Tibial nerve (tissue), 4 donors: ENCODE measurements around the gene DISC1. TPM values are rescaled to one million over a fixed set of nuclear protein-coding genes. Genes with fewer than 3 reads are reported as not detected.

Experiments
- DNase-seq, 2 donors: peaks; one replicate each; pipeline ENCODE4 v3.0.0-alpha.2; 2019; ENCODE audit warnings: low spot score in 2 of 2
- H3K27ac ChIP-seq, 4 donors: fragments of 200-600 bp; sonication (generic) in 3 of 4; one replicate each; pipeline ENCODE4 v1.5.1; 2017 to 2019; ENCODE audit warnings: mild to moderate bottlenecking in 1 of 4
- H3K27me3 ChIP-seq, 2 donors: fragments of 200-600 bp; sonication (generic) in 1 of 2; one replicate each; pipeline versions ENCODE4 v1.5.1 to v1.6.0; 2017 to 2019
- H3K36me3 ChIP-seq, 3 donors: fragments of 200-600 bp; sonication (generic); one replicate each; pipeline ENCODE4 v1.5.1; 2018 to 2019
- H3K4me1 ChIP-seq, 4 donors: fragments of 200-600 bp; sonication (generic) in 3 of 4; one replicate each; pipeline ENCODE4 v1.5.1; 2017 to 2019
- H3K4me3 ChIP-seq, 4 donors: fragments of 200-600 bp; sonication (generic) in 3 of 4; one replicate each; pipeline ENCODE4 v1.5.1; 2017 to 2019; ENCODE audit warnings: mild to moderate bottlenecking in 1 of 4, moderate library complexity in 1 of 4
- H3K9me3 ChIP-seq, 4 donors: fragments of 200-600 bp; sonication (generic) in 3 of 4; one replicate each; pipeline ENCODE4 v1.5.1; 2017 to 2019
- CTCF ChIP-seq, 5 experiments: fragments of 200-600 bp in 3 of 5; fragments of 450-650 bp in 2 of 5; sonication (generic) in 3 of 5; IDR thresholded peaks; one replicate each; pipeline ENCODE4 v1.5.1; 2016 to 2019; ENCODE audit warnings: antibody characterized with exemption in 5 of 5, mild to moderate bottlenecking in 3 of 5, moderate library complexity in 2 of 5
- EP300 ChIP-seq, 2 donors: sonication (generic); formaldehyde crosslinking; IDR thresholded peaks; one replicate each; pipeline ENCODE4 v1.6.1; 2017; ENCODE audit warnings: antibody characterized with exemption in 2 of 2, mild to moderate bottlenecking in 1 of 2
- POLR2A ChIP-seq, 2 donors: fragments of 450-650 bp; IDR thresholded peaks; one replicate each; pipeline ENCODE4 v1.6.1; 2017; ENCODE audit warnings: antibody characterized with exemption in 2 of 2, mild to moderate bottlenecking in 2 of 2, moderate library complexity in 2 of 2
- WGBS, 2 donors: methylation state at CpG; one replicate each; pipeline ENCODE4 v1.1.5; 2018; 5-methylcytosine and 5-hydroxymethylcytosine counted together
- total RNA-seq, 4 donors: library from RNA; depleted of rRNA; stranded (reverse); fragments of >200 nt; gene quantifications; one replicate each; pipeline ENCODE4 v1.1.0, GENCODE V29; 2016

Gene DISC1
- total RNA-seq, 4 donors from 2014 or later = 29.9 to 39.0 (median 32.7) TPM

- no peak for DNase-seq
- H3K27ac ChIP-seq = no peak overlapping the region
- no peak for TF ChIP-seq POLR2A (IDR thresholded peaks at IDR 0.05)
- TF ChIP-seq EP300 (IDR thresholded peaks at IDR 0.05) = no peak
- TF ChIP-seq CTCF (IDR thresholded peaks at IDR 0.05) = no peak
- WGBS, 2 donors = 84 to 92% methylated on average over 3 of the region's 3 CpGs
- no peaks in the 10 kb centered on the region for H3K9me3 ChIP-seq
- H3K4me3 ChIP-seq = no peak overlapping the region
- no peaks in the 10 kb centered on the region for H3K36me3 ChIP-seq
- no peaks in the 10 kb centered on the region for H3K27me3 ChIP-seq
- no peaks in the 10 kb centered on the region for H3K4me1 ChIP-seq
Observed at GRCh38 chr1:232046451-232047306, 420.1 kb downstream of the DISC1 start.

GRCh38 chr1:232047473-232047872 is 420.9 kb downstream of the DISC1 start:
- no peak overlapping the region for H3K4me3 ChIP-seq
- H3K27me3 ChIP-seq = no peaks in the 10 kb centered on the region
- no peaks in the 10 kb centered on the region for H3K9me3 ChIP-seq
- no peak for DNase-seq
- H3K36me3 ChIP-seq = peaks cover 0 to 4% (median 0%) of the 10 kb centered on the region in 3 donors
- H3K4me1 ChIP-seq = no peaks in the 10 kb centered on the region
- TF ChIP-seq CTCF (IDR thresholded peaks at IDR 0.05) (no peak), EP300 (IDR thresholded peaks at IDR 0.05) (no peak), POLR2A (IDR thresholded peaks at IDR 0.05) (no peak)
- H3K27ac ChIP-seq = no peak overlapping the region
- 93 to 96% methylated on average over 2 of the region's 2 CpGs for WGBS, 2 donors

GRCh38 chr1:232048481-232048880 is 421.9 kb downstream of the DISC1 start:
- Histone ChIP-seq H3K27me3 (no peaks in the 10 kb centered on the region), H3K4me3 (no peak overlapping the region), H3K4me1 (no peaks in the 10 kb centered on the region), H3K36me3 (peaks cover 0 to 4% (median 0%) of the 10 kb centered on the region in 3 donors), H3K27ac (no peak overlapping the region), H3K9me3 (peaks cover 0 to 6% (median 0%) of the 10 kb centered on the region in 4 donors)
- DNase-seq = no peak
- WGBS, 2 donors = 93 to 97% methylated on average over 7 of the region's 7 CpGs
- TF ChIP-seq POLR2A (IDR thresholded peaks at IDR 0.05) (no peak), CTCF (IDR thresholded peaks at IDR 0.05) (no peak), EP300 (IDR thresholded peaks at IDR 0.05) (no peak)

GRCh38 chr1:232049335-232049734 is 422.7 kb downstream of the DISC1 start:
- Histone ChIP-seq H3K27ac (no peak overlapping the region), H3K4me1 (no peaks in the 10 kb centered on the region), H3K9me3 (peaks cover 0 to 6% (median 0%) of the 10 kb centered on the region in 4 donors), H3K4me3 (no peak overlapping the region), H3K36me3 (peaks cover 0 to 4% (median 0%) of the 10 kb centered on the region in 3 donors), H3K27me3 (no peaks in the 10 kb centered on the region)
- 92% methylated on average over 4 of the region's 4 CpGs for WGBS, 2 donors
- no peak for TF ChIP-seq EP300 (IDR thresholded peaks at IDR 0.05)
- TF ChIP-seq CTCF (IDR thresholded peaks at IDR 0.05) = no peak
- no peak for DNase-seq

- Histone ChIP-seq H3K4me3 (no peak overlapping the region), H3K27ac (no peak overlapping the region), H3K36me3 (peaks cover 0 to under 1% (median 0%) of the 10 kb centered on the region in 3 donors), H3K4me1 (no peaks in the 10 kb centered on the region), H3K27me3 (no peaks in the 10 kb centered on the region), H3K9me3 (peaks cover 0 to 6% (median 0%) of the 10 kb centered on the region in 4 donors)
- TF ChIP-seq CTCF (IDR thresholded peaks at IDR 0.05) (no peak), EP300 (IDR thresholded peaks at IDR 0.05) (no peak), POLR2A (IDR thresholded peaks at IDR 0.05) (no peak)
- DNase-seq = no peak
- 78 to 84% methylated on average over 10 of the region's 10 CpGs for WGBS, 2 donors
Observed at GRCh38 chr1:232057217-232057895, 430.8 kb downstream of the DISC1 start.
